Stimulated activated effector memory CD8-positive, alpha-beta T cell treated with anti-CD3 and anti-CD28 coated beads, Interleukin-12 subunit alpha, Interleukin-12 subunit beta, amount 100 ng/mL, for 72 hours (primary cell): ENCODE data around the gene TNS3.
A peak's percentile ranks its signal among the peaks of the same experiment; 100 is the strongest.
"Not testable (repeated sequence)": the region's sequence is repeated elsewhere in the genome, so short reads cannot be mapped to it uniquely, and the experiment has no call there.

Experiments used
- ATAC-seq: fragments of 150-1000 bp; cut with Tn5 transposase; 2 replicates; pipeline ENCODE4 v1.10.0; 2021
- DNase-seq, 2 donors: peaks; one replicate each; pipeline ENCODE4 v3.0.0; 2021 to 2022; ENCODE audit warnings: low spot score in 2 of 2
- H3K27ac Mint-ChIP-seq: one replicate; pipeline ENCODE4 v1.8.0; 2022; ENCODE audit warnings: mild to moderate bottlenecking, mixed read lengths
- H3K36me3 Mint-ChIP-seq: one replicate; pipeline ENCODE4 v1.8.0; 2022; ENCODE audit warnings: mild to moderate bottlenecking, mixed read lengths
- H3K4me1 Mint-ChIP-seq: one replicate; pipeline ENCODE4 v1.8.0; 2022; ENCODE audit warnings: mixed read lengths
- H3K4me3 Mint-ChIP-seq: one replicate; pipeline ENCODE4 v1.8.0; 2022; ENCODE audit warnings: mild to moderate bottlenecking, mixed read lengths
- H3K9me3 Mint-ChIP-seq: one replicate; pipeline ENCODE4 v1.8.0; 2022; ENCODE audit warnings: mixed read lengths

TNS3 gene

GRCh38 chr7:47609803-47610452 lies 28.0 kb upstream of the TNS3 start:
- DNase-seq (no peak), ATAC-seq (no peak)
- Mint-ChIP-seq H3K9me3 (no peaks in the 10 kb centered on the region), H3K4me3 (no peak overlapping the region), H3K4me1 (no peaks in the 10 kb centered on the region), H3K36me3 (no peaks in the 10 kb centered on the region), H3K27ac (no peak overlapping the region)

- not testable (repeated sequence) for ATAC-seq, H3K9me3 Mint-ChIP-seq, H3K36me3 Mint-ChIP-seq, DNase-seq, H3K4me1 Mint-ChIP-seq, H3K27ac Mint-ChIP-seq, H3K4me3 Mint-ChIP-seq
These were observed 24.7 kb upstream of the TNS3 start for GRCh38 chr7:47606593-47607046.

DNA sequence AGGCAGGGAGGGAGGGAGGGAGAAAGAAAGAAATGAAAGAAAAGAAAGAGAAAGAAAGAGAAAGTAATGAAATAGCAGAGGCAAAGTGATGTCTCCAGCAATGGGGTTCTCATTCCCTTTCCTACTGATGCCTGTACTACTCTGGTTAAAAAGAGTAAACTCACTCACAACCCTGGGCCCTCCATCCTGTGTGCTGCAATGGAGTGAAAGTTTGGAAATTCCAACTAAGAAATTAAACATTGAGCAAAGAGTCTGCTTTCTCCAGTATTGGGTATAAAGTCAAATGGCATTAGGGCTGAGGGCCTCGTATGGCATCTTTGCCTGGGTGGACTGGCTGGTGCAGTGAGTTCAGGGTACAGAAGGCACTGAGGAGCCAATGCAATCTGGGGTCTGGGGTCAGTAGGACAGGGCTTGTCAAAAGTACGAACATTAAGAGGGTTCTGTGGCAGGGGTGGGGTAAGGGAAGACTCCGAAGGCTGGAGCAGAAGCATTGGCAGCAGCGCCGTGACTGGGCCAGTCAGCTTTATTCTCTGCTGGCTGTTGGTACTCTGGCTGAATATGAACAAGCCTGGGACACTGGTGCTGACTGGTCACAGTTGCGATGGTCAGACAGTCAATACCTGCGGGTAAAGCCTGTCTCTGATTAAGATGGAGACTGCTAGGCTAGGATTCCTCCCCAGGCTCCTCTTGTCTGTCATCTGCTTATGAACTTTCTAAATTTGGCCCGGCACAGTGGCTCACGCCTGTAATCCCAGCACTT lies 24.1 kb upstream of the TNS3 start:
- Mint-ChIP-seq H3K36me3 (no peaks in the 10 kb centered on the region), H3K9me3 (no peaks in the 10 kb centered on the region), H3K4me1 (no peaks in the 10 kb centered on the region), H3K27ac (no peak overlapping the region), H3K4me3 (no peak overlapping the region)
- DNase-seq (no peak), ATAC-seq (no peak)

GRCh38 chr7:47604496-47604890 lies 22.6 kb upstream of the TNS3 start:
- Mint-ChIP-seq H3K9me3 (peaks cover 7% of the 10 kb centered on the region), H3K27ac (no peak overlapping the region), H3K36me3 (no peaks in the 10 kb centered on the region), H3K4me3 (no peak overlapping the region), H3K4me1 (no peaks in the 10 kb centered on the region)
- ATAC-seq: no peak
- DNase-seq: no peak

GRCh38 chr7:47603514-47604255 lies 21.8 kb upstream of the TNS3 start:
- ATAC-seq, H3K4me3 Mint-ChIP-seq, H3K27ac Mint-ChIP-seq, DNase-seq, H3K36me3 Mint-ChIP-seq, H3K4me1 Mint-ChIP-seq: not testable (repeated sequence)
- peaks cover 10% of the 10 kb centered on the region for H3K9me3 Mint-ChIP-seq

- DNase-seq (no peak), ATAC-seq (no peak)
- H3K9me3 Mint-ChIP-seq: peaks cover 15% of the 10 kb centered on the region
- H3K36me3 Mint-ChIP-seq: no peaks in the 10 kb centered on the region
- H3K27ac Mint-ChIP-seq: no peak overlapping the region
- H3K4me1 Mint-ChIP-seq: no peaks in the 10 kb centered on the region
- no peak overlapping the region for H3K4me3 Mint-ChIP-seq
These were observed 20.5 kb upstream of the TNS3 start for GRCh38 chr7:47602272-47603004.

DNA sequence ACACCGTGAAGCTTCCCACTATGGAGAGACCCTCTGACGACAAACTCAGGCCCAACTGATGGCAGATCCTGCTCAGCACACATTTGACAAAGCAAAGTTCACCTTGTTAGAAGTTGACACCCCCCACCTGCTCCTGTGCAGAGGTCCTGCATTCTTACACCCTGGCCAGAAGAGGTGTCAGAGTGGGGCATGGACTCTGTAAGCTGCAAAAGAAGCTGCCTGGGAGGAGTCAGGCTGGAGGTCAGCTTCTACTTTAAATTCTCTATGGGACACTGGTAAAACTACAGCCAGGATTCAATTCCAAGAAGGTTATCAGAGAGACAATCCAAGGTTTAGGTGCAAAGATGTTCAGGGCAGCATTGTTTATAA lies 20.0 kb upstream of the TNS3 start:
- Mint-ChIP-seq H3K4me3 (no peak overlapping the region), H3K36me3 (no peaks in the 10 kb centered on the region), H3K9me3 (peaks cover 18% of the 10 kb centered on the region), H3K4me1 (no peaks in the 10 kb centered on the region), H3K27ac (no peak overlapping the region)
- no peak for DNase-seq
- ATAC-seq: no peak

DNA sequence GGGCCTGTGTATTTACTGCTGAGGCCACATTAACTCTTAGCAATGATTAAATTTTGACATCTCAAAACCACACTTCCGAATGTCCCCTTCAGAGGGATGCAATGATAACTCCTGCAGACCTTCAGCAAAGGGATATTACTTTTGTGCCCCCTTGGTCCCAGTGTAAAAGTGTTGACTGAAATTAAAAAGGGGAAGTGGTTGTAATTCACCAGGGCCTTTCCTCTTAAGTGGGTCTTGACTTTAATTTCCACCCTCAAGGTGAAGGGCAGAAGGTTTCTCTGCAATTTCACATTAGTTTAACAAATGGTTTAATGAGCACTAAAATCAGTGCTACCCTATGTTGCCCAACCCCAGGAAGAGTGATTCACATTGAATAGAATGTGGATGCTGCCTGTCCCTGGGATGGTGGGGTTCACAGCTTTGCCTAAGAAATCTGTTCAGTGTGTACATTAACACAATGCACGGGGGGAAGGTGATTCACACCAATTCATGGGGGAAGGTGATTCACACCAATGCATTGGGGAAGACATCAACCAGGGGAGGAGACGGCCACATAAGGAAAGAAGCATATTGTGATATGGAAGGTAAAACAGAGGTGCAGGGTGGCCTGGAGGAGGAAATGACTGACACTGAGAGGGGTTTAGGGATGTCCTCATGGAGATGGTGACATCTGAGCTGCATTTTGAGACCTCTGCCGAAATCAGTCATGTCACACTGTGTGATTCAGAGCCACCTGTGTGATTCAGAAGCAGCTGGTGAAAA lies 19.4 kb upstream of the TNS3 start:
- Mint-ChIP-seq H3K4me3 (no peak overlapping the region), H3K36me3 (no peaks in the 10 kb centered on the region), H3K9me3 (peaks cover 18% of the 10 kb centered on the region), H3K4me1 (no peaks in the 10 kb centered on the region), H3K27ac (no peak overlapping the region)
- peak; percentile 38 for ATAC-seq
- no peak for DNase-seq

DNA sequence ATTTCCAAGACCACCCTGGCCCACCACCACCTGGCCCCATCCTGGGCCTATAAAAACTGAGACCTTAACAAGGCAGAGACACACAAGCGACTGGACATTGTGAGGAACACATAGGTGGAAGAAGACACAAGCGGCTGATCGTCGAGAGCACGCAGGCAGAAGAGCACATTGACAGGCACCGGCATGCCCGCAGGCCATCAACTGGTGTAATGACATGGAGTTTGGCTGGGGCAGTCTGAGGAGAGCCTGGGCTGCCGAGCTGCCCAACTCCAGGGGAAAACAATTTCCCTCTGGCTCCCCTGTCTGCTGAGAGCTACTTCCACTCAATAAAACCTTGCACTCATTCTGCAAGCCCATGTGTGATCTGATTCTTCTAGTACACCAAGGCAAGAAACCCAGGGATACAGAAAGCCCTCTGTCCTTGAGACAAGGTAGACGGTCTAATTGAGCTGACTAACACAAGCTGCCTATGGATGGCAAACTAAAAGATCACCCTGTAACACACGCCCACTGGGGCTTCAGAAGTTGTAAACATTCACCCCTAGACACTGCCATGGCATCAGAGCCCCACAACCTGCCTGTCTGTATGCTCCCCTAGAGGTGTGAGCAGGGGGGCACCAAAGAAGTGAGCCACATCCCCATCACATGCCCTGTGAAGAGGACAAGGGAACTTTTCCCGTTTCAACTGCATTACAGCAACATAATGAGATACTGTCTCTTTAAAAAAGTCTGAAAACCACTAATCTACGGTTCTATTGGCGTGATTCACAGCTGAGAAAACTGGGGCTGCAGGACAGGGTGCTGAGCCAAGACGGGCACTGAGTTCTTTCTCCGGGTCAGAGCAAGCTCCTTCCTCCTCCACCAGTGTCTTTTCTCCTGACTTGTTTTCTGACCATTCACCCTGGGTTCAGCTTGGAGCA lies 18.5 kb upstream of the TNS3 start:
- ATAC-seq: peak; percentile 14
- Mint-ChIP-seq H3K27ac (no peak overlapping the region), H3K4me1 (no peaks in the 10 kb centered on the region), H3K36me3 (no peaks in the 10 kb centered on the region), H3K4me3 (no peak overlapping the region), H3K9me3 (peaks cover 18% of the 10 kb centered on the region)
- DNase-seq: no peak

GRCh38 chr7:47597379-47597778 lies 15.5 kb upstream of the TNS3 start:
- H3K9me3 Mint-ChIP-seq: peaks cover 18% of the 10 kb centered on the region
- DNase-seq (no peak), ATAC-seq (no peak)
- H3K36me3 Mint-ChIP-seq: no peaks in the 10 kb centered on the region
- no peak overlapping the region for H3K27ac Mint-ChIP-seq
- H3K4me1 Mint-ChIP-seq: no peaks in the 10 kb centered on the region
- no peak overlapping the region for H3K4me3 Mint-ChIP-seq

GRCh38 chr7:47596502-47597202 lies 14.7 kb upstream of the TNS3 start:
- Mint-ChIP-seq H3K4me1 (no peaks in the 10 kb centered on the region), H3K4me3 (no peak overlapping the region), H3K27ac (no peak overlapping the region), H3K9me3 (peaks cover 18% of the 10 kb centered on the region), H3K36me3 (no peaks in the 10 kb centered on the region)
- no peak for ATAC-seq
- DNase-seq: no peak

- ATAC-seq (no peak), DNase-seq (no peak)
- Mint-ChIP-seq H3K27ac (no peak overlapping the region), H3K9me3 (peaks cover 11% of the 10 kb centered on the region), H3K4me3 (no peak overlapping the region), H3K4me1 (no peaks in the 10 kb centered on the region), H3K36me3 (no peaks in the 10 kb centered on the region)
These were observed 12.5 kb upstream of the TNS3 start for GRCh38 chr7:47594406-47594805.

- Mint-ChIP-seq H3K4me3 (no peak overlapping the region), H3K9me3 (no peaks in the 10 kb centered on the region), H3K36me3 (no peaks in the 10 kb centered on the region), H3K27ac (no peak overlapping the region), H3K4me1 (no peaks in the 10 kb centered on the region)
- ATAC-seq (no peak), DNase-seq (no peak)
These were observed 10.0 kb upstream of the TNS3 start for GRCh38 chr7:47591655-47592572.
